ENCODE measurements around the gene CCDC34. TPM values are rescaled to one million over a fixed set of nuclear protein-coding genes. Genes with fewer than 3 reads are reported as not detected.

Gene CCDC34
- total and polyA plus RNA-seq, 8 donors: 0.89 to 65.8 (median 7.0) TPM; not detected in 1

DNA sequence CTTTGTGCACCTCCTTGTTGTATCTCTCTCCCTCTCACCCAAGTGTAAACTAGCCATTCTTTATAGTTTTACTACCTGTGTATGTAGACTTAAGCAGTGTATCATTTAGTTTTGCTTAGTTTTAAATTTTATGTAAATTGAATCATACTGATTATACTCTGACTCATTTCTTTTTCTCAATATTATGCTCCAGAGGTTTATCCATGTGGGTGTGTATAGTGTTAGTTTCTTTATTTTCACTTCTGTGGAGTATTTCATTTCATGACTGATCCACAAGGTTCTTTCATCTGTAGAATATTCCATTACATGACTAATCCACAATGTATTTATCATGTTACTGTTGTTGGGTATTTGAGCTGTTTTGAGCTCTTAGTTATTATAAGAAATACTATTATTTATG is 62.0 kb downstream of the CCDC34 start:
- Histone ChIP-seq H3K27ac (no peak overlapping the region), H3K36me3 (no peaks in the 10 kb centered on the region), H3K4me1 (peaks cover 0 to 6% (median 0%) of the 10 kb centered on the region in 4 donors), H3K4me3 (no peak overlapping the region), H3K27me3 (no peaks in the 10 kb centered on the region), H3K9me3 (no peaks in the 10 kb centered on the region)
- intact Hi-C loops (cut with DNase I; ENCODE audit: low total_unique reads): no loop called here
- TF ChIP-seq EP300 (IDR thresholded peaks at IDR 0.05) (no peak), POLR2AphosphoS5 (IDR thresholded peaks at IDR 0.05) (no peak), POLR2A (IDR thresholded peaks at IDR 0.05) (no peak)
- TF ChIP-seq, protein P1, sequence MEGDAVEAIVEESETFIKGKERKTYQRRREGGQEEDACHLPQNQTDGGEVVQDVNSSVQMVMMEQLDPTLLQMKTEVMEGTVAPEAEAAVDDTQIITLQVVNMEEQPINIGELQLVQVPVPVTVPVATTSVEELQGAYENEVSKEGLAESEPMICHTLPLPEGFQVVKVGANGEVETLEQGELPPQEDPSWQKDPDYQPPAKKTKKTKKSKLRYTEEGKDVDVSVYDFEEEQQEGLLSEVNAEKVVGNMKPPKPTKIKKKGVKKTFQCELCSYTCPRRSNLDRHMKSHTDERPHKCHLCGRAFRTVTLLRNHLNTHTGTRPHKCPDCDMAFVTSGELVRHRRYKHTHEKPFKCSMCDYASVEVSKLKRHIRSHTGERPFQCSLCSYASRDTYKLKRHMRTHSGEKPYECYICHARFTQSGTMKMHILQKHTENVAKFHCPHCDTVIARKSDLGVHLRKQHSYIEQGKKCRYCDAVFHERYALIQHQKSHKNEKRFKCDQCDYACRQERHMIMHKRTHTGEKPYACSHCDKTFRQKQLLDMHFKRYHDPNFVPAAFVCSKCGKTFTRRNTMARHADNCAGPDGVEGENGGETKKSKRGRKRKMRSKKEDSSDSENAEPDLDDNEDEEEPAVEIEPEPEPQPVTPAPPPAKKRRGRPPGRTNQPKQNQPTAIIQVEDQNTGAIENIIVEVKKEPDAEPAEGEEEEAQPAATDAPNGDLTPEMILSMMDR (IDR thresholded peaks at IDR 0.05): no peak
- DNase-seq: no peak

DNA sequence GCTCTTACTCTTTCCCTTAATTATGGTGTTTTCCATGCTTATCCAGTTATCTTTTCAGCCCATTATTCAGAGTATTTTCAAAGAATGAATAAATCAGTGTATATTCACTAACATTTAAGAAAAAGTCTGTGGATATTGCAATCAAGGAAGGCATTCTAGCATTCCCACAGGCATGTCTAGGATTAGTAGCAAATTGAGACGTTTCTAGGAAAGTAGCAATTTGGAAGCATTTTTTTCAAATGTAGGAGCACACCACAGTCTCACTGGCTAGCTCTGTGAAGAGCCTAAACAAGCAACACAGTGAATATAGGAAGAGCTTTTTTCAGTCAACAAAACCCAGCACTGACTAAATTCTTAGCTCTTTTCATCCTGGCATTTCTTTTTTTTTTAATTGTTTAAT is 65.4 kb downstream of the CCDC34 start:
- 62 to 78% (median 68%) methylated on average over 1 of the region's 1 CpG for WGBS, 5 donors
- intact Hi-C loops (cut with DNase I; ENCODE audit: low total_unique reads): loop anchor here (10.0 kb wide), 1 partner anchor 177 kb away; the partner anchor contains the start of gene LGR4
- H3K27ac ChIP-seq: no peak overlapping the region
- H3K4me1 ChIP-seq: peaks cover 0 to 6% (median 0%) of the 10 kb centered on the region in 4 donors
- H3K36me3 ChIP-seq: no peaks in the 10 kb centered on the region
- TF ChIP-seq POLR2AphosphoS5 (IDR thresholded peaks at IDR 0.05): no peak
- TF ChIP-seq POLR2A (IDR thresholded peaks at IDR 0.05): no peak
- no peak for TF ChIP-seq EP300 (IDR thresholded peaks at IDR 0.05)
- TF ChIP-seq, protein P1 (IDR thresholded peaks at IDR 0.05): no peak
- H3K27me3 ChIP-seq: no peaks in the 10 kb centered on the region
- no peaks in the 10 kb centered on the region for H3K9me3 ChIP-seq
- no peak overlapping the region for H3K4me3 ChIP-seq
- DNase-seq: no peak

DNA sequence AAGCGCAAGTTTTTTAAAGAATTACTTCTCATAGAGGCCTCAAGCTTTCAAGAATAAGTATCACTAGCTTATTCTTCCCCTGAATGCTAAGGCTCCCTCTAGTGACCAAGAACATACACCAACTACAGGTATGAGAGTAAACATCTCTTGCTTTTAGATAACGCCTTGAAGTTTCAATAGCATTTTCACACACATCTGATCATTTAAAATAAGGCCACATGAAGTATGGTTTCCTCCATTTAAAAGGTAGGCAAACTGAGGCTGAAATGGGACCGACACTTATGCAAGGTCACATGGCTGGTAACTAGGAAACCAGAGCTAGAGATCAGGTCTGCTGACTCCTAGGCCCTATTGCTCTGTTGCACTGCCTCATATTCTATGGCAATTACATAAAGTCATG is 66.5 kb downstream of the CCDC34 start:
- peak in 1 of 2 donors; percentile 76 for DNase-seq
- 30 to 57% (median 32%) methylated on average over 3 of the region's 3 CpGs for WGBS, 5 donors
- Histone ChIP-seq H3K27ac (no peak overlapping the region), H3K9me3 (peaks cover 0 to under 1% (median 0%) of the 10 kb centered on the region in 4 donors), H3K27me3 (no peaks in the 10 kb centered on the region), H3K4me1 (peaks cover 0 to 6% (median 0%) of the 10 kb centered on the region in 4 donors), H3K36me3 (no peaks in the 10 kb centered on the region), H3K4me3 (no peak overlapping the region)
- intact Hi-C loops (cut with DNase I; ENCODE audit: low total_unique reads): loop anchor here (10.0 kb wide), 1 partner anchor 178 kb away; the partner anchor contains the start of gene LGR4
- TF ChIP-seq POLR2AphosphoS5 (IDR thresholded peaks at IDR 0.05) (peak in 1 of 3 donors; percentile 21), EP300 (IDR thresholded peaks at IDR 0.05) (no peak)
- TF ChIP-seq, protein P1 (IDR thresholded peaks at IDR 0.05): peak in 5 of 7 experiments; percentile 25 to 61 (median 53)

DNA sequence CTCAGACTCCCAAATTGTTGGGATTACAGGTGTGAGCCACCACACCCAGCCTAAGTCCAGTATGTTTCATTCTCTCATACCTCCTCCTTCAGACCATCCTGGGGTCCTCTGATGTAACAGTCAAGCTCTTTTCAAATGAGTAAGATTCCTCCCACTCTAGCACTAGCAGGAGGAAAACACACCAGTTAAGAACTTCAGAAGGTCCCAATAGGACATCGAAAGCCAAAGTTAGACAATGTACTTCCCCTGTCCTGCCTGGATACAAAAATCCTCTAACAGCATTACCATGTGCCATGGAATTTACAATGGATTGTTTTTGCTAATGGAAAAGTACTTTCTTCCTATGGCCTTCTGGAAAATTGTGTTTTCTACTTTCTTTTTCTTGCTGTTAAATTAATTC is 67.1 kb downstream of the CCDC34 start:
- H3K27ac ChIP-seq: no peak overlapping the region
- TF ChIP-seq, protein P1 (IDR thresholded peaks at IDR 0.05): no peak
- TF ChIP-seq POLR2AphosphoS5 (IDR thresholded peaks at IDR 0.05) (no peak), EP300 (IDR thresholded peaks at IDR 0.05) (no peak), POLR2A (IDR thresholded peaks at IDR 0.05) (no peak)
- DNase-seq: no peak
- H3K9me3 ChIP-seq: peaks cover 0 to 5% (median 1%) of the 10 kb centered on the region in 4 donors
- no peaks in the 10 kb centered on the region for H3K27me3 ChIP-seq
- 90 to 95% (median 94%) methylated on average over 1 of the region's 1 CpG for WGBS, 5 donors
- intact Hi-C loops (cut with DNase I; ENCODE audit: low total_unique reads): loop anchor here (10.0 kb wide), 1 partner anchor 179 kb away; the partner anchor contains the start of gene LGR4
- H3K4me3 ChIP-seq: no peak overlapping the region
- H3K4me1 ChIP-seq: peaks cover 0 to 6% (median 0%) of the 10 kb centered on the region in 4 donors
- H3K36me3 ChIP-seq: no peaks in the 10 kb centered on the region

Data from stomach (tissue), 9 donors.